Stimulated activated CD8-positive, alpha-beta memory T cell treated with anti-CD3 and anti-CD28 coated beads, Interleukin-4, amount 100 ng/mL, for 1 hour (primary cell): ENCODE results near the gene UFM1.
"Not testable (repeated sequence)": the region's sequence is repeated elsewhere in the genome, so short reads cannot be mapped to it uniquely, and the experiment has no call there.

ENCODE experiments used
- DNase-seq, 2 donors: peaks; one replicate each; pipeline ENCODE4 v3.0.0-alpha.2; 2020; ENCODE audit warnings: low read depth in 2 of 2, low spot score in 1 of 2

The UFM1 gene

DNA sequence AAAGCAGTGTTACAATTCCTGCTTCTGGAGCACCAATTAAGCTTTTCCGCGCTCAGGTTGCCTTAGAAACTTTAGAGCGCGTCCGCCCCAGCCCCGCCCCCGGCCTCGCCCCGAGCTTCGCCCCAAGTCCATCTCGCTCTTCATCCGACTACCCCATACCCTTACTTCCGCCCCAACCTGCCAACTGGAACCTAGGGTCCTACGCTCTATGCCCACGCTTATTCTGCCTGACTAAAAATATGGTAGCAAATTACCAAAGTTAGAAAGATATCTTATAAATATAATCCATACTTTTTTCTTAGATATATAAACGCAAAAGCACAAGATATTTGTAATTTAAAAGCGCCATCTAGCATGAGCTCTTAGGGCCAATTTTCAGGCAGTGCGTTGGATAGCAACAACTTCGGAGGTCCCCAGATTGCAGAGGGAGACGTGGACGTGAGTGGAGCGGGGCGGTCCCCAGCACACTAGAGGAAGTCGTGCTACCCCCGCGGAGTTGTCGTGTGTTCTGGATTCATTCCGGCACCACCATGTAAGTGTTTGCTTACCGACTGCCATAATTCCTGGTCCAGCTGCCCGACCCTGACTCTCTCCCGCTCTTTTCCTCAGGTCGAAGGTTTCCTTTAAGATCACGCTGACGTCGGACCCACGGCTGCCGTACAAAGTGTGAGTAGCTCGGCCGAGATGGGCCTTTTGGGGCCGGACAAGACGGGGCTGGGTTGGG, at the start of gene UFM1:
TSS of gene UFM1 (plus strand) at position 462 of the 724 bp plus-strand sequence. CDS start at position 531, 69 bp downstream.
- DNase-seq: peak; percentile 67 to 77

DNA sequence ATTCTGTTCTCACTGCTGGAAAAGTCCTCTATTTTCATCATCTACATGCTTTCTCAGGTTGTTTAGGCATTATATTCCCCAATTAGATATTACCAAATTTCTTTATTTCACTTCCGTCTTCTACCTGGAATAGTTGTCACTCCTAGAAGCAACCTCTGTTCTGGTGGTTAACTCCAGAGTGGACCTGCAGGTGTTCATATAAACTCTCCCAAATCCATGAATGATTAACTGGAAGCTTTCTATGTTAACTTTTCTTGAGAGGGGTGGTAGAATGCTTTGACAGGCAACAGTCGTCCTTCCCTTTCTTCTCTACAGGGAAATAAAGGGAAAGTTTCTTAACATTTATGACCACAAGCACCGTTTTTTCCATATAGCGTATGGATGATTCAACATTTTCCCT, 48.4 kb upstream of the UFM1 start:
- no peak for DNase-seq

DNA sequence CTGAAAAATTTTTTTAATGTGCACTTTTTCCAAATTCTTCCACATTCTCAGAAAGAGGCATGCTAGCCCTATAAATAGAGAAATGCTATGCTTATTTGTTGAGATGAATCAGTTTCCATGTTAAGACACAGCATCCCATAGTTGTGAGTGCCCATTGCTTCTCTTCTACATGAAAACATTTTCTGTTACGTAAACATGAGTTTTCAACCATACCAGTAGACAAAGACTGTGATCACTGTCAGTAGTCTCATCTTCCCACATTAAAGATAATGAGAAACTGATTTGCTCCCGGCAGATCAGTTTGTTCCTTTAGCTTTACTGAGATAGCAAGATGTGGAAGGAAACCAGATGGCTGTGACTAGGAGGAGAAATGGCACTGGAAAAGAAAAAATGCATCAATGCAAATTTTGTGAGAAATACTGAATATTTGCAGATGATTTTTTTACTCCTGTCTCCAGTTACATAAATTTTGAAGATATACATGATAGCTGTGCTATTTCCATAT, 45.8 kb upstream of the UFM1 start:
- no peak for DNase-seq

DNA sequence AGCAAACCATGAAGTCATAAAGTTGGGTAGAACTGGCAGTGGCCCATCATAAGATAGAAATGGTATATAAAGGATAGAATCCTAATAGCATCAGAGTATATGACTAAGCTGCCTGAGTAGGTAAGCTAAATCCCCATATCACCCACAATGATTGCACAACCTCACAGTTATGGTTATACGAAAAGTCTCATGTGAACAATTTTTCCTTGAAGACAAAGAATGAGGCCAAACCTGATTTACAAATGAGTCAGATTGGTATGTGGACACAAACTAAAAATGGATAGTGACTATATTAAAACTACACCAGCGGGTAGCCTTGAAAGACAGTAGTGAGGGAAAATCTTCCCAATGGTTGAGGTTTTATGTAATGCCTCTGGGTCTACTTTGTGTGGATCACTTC, 40.9 kb upstream of the UFM1 start:
- DNase-seq: no peak

DNA sequence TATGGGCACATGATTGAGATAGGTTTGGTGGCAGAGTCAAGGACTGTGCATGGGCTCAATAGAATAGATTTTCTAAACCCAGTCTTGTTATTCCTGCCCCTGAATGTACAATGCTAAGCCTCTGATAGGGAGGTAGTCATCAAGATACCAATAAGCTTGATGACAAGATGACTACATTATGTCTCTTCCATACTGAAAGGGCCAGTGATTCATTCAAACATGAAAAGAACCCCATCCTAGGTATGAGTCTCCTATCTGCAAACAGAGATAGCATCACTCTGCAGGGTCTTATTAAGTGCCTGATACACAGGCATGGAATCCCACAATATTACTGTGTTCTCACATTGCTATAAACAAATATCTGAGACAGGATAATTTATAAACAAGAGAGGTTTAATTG, 40.3 kb upstream of the UFM1 start:
- no peak for DNase-seq

DNA sequence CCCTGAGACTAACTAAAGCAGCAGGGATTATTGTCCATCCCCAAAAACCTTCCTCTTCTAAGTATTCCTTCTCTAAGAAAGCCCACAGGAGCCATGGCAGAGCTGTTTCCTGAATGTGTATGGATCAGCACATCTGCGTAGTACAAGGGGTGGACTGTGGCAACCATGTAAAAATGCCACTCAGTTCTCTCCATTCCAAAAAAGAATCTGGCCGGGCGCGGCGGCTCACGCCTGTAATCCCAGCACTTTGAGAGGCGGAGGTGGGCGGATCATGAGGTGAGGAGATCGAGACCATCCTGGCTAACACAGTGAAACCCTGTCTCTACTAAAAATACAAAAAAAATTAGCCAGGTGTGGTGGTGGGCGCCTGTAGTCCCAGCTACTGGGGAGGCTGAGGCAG, 38.5 kb upstream of the UFM1 start:
- DNase-seq: not testable (repeated sequence)

DNA sequence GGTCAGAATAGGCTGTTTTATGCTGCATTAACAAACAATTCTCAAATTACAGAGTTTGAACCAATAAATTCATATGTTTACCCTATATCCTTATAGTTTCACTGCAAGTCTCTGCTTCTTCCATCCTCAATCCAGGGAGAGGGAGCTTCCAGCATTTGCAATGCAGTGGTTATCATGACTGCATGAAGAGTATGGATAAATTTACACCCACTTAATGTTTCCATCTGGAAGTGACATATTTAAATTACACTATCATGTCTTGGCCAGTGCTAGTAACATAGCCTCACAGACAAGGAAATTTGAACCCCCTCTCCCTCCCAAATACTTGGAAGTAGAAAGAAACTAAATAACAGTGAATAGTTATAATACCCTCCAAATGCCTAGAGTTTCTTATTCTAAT, 33.5 kb upstream of the UFM1 start:
- DNase-seq: no peak

DNA sequence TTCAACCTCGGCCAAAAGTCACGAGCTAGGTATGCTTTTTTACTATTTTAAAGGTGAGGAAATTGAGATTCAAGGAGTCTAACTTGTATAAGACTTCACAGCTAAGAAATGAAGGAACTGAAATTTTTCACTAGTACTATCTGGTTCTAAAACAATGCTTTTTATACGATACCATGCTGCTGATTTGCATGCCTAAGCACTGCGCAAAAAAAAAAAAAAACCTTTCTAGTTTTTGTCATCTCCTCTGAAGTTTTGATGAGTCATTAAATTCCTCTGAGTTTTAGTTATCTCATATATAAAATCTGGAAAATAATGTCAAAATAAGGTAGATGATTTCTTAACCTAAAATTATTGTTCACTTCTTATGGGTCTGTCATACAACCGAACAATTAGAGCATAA, 28.0 kb upstream of the UFM1 start:
- DNase-seq: no peak

DNA sequence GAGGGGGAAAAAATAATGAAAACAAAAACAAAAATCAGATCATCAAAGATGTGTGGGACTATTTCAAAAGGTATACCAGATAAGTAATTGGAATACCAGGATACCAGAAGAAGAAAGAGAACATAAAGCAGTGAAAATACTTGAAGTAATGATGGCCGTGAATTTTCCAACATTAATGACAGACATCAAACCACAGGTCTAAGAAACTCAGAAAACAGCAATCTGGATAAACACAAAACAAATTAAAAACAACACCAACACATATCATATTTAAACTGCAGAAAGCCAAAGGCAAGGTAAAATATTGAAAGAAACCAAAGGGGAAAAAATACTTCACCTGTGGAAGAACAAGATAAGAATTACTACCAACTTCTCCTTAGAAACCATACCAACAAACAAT, 24.2 kb upstream of the UFM1 start:
- no peak for DNase-seq

DNA sequence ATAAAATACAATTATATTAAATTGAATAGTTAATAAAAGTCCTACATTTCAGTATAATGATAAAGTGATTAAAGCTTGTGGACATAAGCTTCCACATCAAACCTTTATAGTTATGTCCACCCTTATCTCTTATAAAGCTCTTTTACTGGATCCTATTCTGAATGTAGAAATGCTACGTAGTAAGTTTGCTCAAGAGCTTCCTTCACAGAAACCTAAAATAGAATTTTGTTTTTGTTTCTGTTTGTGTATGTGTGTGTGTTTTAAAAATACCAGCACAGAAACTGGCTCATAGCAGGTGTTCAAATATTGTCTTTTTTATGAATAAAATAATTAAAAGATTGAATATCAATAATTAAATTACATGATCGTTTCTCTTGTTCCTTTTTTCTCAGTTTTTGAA, 21.0 kb upstream of the UFM1 start:
- DNase-seq: no peak

DNA sequence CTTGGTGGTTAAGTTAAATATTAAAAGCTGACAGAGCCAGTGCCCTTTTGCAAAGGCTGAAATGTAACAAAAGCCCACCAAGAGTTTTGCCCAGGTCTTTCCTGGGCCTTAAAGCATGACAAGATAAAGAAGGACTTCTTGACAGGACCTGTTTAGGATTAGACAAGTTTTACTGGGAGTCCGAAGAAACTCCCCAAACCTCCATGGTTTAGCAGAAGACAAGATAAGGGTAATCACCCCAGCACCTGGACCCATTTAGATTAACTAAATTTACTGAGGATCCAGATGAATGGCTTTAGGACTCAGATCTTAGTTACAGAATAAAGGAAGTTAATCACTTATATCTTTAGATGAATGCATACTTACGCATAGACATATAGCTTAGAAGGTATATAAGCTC, 14.8 kb upstream of the UFM1 start:
- no peak for DNase-seq

DNA sequence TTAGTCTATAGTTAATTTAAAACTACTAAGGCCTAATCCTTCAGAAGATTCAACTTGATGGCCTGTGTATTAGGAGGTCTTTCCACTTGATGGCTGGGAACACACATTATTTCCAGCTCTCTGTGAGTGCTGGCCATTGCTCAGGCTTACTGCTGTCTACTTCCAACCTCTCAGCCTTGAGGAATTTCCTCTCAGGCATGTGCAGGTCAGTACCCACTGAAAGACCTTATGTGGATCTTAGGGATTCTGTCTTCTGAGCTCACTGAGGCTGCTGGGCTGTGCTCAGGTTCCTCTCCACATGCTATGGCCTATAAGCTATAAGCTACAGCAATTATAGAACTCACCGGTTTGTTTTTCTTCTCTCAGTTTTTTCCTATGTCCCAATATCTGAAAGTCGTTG, 11.6 kb upstream of the UFM1 start:
- DNase-seq: no peak

DNA sequence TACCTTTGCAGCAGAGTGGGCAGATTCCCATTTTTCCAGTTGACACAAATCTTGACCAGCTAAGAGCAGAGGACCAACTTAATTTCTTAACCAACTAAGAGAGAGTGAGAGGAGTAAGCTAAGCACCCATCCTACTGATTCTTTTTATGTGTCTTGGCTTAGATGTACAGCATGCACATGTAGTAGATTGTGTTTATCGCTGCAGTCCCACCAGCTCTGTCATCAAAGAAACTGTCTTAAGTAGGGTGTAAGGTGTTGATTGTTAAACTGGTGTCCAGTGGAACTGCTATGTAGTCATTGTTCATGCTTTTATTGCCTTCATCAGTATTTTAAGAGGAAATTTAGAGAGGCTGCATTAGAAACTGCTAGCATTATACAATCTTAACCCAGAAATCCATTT, 9.0 kb upstream of the UFM1 start:
- DNase-seq: no peak

DNA sequence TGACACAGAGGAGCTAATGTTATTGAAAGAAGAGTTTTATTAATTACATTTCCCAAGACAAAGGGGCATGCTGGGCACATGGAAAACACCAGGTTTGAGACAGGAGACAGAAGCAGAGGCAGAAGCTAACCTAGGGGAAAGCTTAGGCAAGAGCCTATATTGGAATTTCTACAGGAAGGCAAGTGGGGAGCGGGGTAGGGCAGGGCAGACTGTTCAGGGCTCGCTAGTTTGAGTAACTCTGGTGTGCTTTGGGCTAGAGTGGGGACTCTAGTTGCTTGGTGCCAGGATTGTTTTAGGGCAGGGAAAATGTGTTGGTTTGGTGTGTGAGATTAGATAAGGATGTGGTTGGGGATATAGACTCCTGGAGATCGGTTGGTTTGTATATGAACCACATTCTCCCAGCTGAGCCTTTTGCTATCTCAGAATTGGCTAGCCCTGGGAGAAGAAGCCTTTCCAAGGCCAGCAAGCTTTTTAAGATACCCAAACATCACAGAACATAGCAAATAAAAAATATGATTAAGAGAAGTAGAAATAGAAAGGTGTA, 8.4 kb upstream of the UFM1 start:
- DNase-seq: no peak

DNA sequence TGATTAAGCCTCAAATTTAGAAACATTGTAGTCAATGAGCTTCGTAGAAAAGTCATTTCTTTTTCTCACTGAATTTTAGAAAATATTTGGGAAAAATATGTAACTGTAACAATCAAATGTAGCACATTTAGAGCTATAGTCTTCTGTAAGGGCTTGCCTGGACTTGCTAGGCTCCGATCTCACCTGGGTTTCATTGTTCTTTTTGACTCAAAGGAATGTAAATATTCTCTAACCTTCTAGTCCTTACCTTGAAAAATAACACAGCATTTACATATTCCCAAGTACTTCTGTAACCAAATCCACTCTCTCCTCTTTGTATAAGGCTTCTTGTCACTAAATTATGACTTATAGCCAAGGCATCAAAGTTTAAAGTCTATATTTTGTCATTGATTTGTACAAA, 2.9 kb upstream of the UFM1 start:
- DNase-seq: no peak

DNA sequence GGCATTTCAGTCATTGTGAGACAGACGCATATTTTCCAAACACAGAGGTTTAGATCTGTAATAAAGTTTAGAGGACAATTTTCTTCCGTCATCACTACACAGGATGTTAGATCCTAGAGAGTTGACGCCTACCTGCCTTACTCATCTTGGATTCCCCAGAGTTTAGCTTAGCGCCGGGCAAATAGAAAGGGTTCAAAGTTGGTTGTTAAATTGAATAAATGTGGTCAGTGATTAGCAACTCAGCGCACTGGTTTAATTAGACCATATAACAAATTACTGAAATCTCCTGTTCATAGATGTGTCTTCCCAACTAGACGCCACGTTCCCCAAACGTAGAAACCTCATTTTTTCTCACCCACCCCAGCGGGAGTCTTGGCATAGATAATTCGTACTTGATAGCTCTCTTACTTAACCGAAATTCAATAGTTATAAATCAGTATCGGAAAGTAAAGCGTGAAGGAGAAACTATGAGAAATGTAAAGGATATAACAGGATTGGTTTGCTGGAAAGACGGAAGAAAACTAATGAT, 726 bp upstream of the UFM1 start:
- DNase-seq: no peak

DNA sequence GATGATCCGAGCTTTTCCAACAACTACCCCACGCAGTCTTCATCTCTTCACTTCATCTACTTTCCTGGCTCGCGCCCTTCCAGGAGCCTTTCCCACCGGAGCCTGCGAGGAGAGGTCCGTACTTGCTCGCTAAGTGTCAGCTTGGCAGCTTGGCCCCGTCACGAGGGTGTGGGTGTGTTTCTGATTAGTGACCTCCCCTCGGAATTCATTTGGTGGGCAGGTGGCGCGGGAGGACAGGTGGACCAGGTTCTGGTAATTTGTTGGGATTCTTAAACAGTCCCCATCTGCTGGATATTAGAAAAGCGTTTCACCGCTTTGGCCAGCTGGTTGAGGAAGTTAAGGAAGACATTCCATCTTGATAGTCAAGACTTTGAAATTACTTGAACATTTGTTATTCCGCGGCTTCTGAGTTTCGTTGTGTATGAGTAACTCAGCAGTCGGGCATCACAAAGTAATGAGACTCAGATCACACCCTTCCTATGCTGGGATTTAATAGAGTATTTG, 515 bp downstream of the UFM1 start:
- DNase-seq: peak in 1 of 2 donors; percentile 22

DNA sequence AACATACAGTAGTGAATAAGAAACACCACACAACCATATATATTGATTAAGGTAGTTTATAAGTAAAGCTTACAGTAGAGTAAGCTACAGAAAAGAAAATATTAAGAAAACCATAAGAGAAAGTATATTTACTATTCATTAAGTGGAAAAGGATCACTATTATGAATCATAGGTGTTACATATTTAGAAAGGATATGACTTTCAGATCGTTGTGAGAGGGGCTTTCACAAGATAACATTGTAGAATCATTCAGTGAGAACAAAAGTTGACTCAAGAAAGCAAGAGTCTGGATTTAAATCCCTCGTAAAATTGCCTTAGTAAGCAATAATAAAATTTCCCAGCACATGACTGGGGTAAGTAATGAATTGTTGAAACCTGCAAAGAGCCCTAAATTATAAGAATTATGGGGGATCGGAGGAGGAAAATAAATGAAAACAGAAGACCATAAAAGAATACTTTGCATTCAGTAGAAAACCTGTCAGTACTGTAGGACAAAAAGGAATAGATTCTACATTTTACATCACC, 6.0 kb downstream of the UFM1 start:
- DNase-seq: no peak

DNA sequence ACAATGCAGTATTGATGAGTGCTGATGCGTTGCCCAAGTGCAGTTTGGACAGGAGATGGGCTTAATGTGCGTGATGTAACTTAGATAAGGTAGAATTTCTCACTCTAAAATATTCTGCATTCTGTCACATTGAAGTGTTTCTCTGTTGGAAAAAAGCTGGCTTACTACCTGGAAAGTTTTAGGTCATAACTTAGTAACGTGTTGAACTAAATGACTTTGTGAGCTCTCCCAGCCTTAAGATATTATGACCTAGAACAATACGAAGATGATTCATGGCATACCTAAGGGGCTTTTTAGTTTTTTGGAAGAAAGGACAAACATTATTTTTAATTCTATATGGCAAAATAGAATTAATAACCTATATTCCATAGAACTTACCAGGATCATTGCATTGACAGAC, 9.0 kb downstream of the UFM1 start:
- no peak for DNase-seq

DNA sequence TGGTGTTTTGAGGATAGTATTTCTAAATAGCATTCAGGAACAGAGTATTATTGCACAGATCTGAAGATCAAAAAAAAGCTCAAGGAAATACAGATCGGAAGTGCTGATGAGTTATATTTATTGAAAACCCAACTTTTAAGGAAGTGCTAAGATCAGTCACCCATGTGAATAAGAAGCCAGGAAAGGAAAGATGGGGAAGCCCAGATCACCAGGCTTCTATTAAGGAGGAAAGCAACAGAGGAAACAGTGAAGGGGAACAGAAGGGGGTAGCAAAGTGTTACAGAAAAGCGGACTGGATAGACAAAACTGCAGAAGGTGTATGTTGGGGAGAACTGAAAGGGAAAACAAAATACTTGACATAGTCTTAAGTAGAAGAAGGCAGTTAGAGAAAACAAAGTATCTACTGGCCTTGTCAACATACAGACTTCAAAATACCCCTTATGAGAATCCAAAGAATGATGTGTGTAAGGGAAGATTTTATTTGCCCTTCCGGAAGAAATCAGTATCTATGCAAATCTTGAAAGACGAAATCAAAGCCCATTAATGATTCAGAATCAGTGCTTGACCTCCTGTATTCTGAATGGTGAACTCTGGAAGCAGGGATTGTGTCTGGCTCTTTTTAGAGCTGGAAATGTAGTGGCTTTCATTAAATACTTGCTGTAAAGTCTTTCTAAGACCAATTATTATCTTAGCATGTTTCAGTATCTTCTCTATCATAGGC, 12.1 kb downstream of the UFM1 start:
- no peak for DNase-seq

DNA sequence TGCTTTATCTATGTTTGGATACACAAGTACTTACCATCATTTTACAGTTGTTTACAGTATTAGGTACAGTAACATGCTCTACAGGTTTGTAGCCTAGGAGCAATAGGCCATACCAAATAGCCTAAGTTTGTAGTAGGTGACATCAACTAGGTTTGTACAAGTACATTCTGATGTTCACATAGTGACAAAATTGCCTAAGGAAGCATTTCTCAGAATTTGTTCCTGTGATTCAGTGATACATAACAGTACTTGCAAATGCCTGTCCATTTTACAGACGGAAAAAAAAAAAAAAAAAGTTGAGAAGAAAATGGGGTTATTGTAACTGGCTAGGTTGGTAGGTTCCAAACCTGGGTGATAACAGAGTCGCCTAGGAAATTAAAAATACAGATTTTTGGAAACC, 13.6 kb downstream of the UFM1 start:
- DNase-seq: no peak

DNA sequence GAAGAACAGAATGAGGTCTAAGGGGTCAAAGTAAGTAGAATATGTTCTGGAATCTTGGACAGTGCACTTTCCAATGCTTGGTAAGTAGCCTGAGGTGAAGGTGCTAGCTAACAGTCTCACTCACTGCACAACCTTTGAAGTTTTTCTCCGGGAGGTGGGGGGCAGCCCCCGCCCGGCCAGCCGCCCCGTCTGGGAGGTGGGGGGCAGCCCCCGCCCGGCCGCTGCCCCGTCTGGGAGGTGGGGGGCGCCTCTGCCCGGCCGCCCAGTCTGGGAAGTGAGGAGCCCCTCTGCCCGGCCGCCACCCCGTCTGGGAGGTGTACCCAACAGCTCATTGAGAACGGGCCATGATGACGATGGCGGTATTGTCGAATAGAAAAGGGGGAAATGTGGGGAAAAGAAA, 14.1 kb downstream of the UFM1 start:
- not testable (repeated sequence) for DNase-seq
